H7 (cell line): ENCODE data around the gene GRM2. TPM values are rescaled to one million over a fixed set of nuclear protein-coding genes. Genes with fewer than 3 reads are reported as not detected.

Experiments used
- DNase-seq: peaks from one replicate; pipeline ENCODE4 v3.0.0; 2012
- H3K27me3 ChIP-seq: 2 replicates; pipeline ENCODE4 v1.6.0; 2011; ENCODE audit warnings: mild to moderate bottlenecking, low read length; ENCODE audit not compliant: control insufficient read depth, insufficient read depth
- H3K36me3 ChIP-seq: replicated peaks from 2 replicates; pipeline ENCODE4 v1.5.1; 2011; ENCODE audit warnings: low read length; ENCODE audit not compliant: control insufficient read depth, insufficient read depth
- H3K4me3 ChIP-seq: 2 replicates; pipeline ENCODE4 v1.5.1; 2011; ENCODE audit warnings: low read depth, mild to moderate bottlenecking, control low read depth, low read length, moderate library complexity; ENCODE audit not compliant: insufficient read depth
- total RNA-seq: library from RNA; depleted of rRNA; stranded (reverse); fragments of >200 nt; shearing (Covaris generic); gene quantifications from 2 replicates; pipeline ENCODE4 v1.2.3, GENCODE V29; 2014; rRNA removed

Gene GRM2
- total RNA-seq, result 2.4 and 3.8 TPM in 2 replicates

GRCh38 chr3:51706788-51707731, at the start of gene GRM2:
Gene GRM2, plus strand, starts transcription at chr3:51707068. Its CDS starts 1,916 bp downstream, at chr3:51708984.
- no peaks in the 10 kb centered on the region for H3K36me3 ChIP-seq
- H3K27me3 ChIP-seq, result peaks cover 22% of the 10 kb centered on the region
- peak; percentile 99 for DNase-seq
- peak within 1 kb of the TSS; percentile 66 for H3K4me3 ChIP-seq

- peaks cover 8% of the 10 kb centered on the region for H3K36me3 ChIP-seq
- no peak overlapping the region for H3K4me3 ChIP-seq
- H3K27me3 ChIP-seq, result no peaks in the 10 kb centered on the region
- DNase-seq, result no peak
These were observed 49.6 kb upstream of the GRM2 start for GRCh38 chr3:51657234-51657633.

GRCh38 chr3:51659942-51660341, 46.9 kb upstream of the GRM2 start:
- Histone ChIP-seq H3K27me3 (no peaks in the 10 kb centered on the region), H3K4me3 (no peak overlapping the region), H3K36me3 (peaks cover 11% of the 10 kb centered on the region)
- no peak for DNase-seq

GRCh38 chr3:51662456-51662855, 44.4 kb upstream of the GRM2 start:
- Histone ChIP-seq H3K36me3 (peaks cover 10% of the 10 kb centered on the region), H3K27me3 (no peaks in the 10 kb centered on the region), H3K4me3 (no peak overlapping the region)
- peak; percentile 19 for DNase-seq

GRCh38 chr3:51668756-51669155, 38.1 kb upstream of the GRM2 start:
- H3K27me3 ChIP-seq, result no peaks in the 10 kb centered on the region
- no peak overlapping the region for H3K4me3 ChIP-seq
- no peaks in the 10 kb centered on the region for H3K36me3 ChIP-seq
- no peak for DNase-seq

- H3K36me3 ChIP-seq, result no peaks in the 10 kb centered on the region
- H3K4me3 ChIP-seq, result no peak overlapping the region
- no peaks in the 10 kb centered on the region for H3K27me3 ChIP-seq
- peak; percentile 89 for DNase-seq
These were observed 37.4 kb upstream of the GRM2 start for GRCh38 chr3:51669241-51670052.

GRCh38 chr3:51670053-51670822, 36.6 kb upstream of the GRM2 start:
- DNase-seq, result no peak
- Histone ChIP-seq H3K36me3 (no peaks in the 10 kb centered on the region), H3K4me3 (peak overlapping the region; percentile 86), H3K27me3 (no peaks in the 10 kb centered on the region)

GRCh38 chr3:51670823-51671733, 35.8 kb upstream of the GRM2 start, which contains the start of gene TEX264:
Gene TEX264, plus strand, starts transcription at chr3:51671252. Its CDS starts 3,053 bp downstream, at chr3:51674305.
- H3K27me3 ChIP-seq, result no peaks in the 10 kb centered on the region
- peak within 1 kb of the TSS; percentile 86 for H3K4me3 ChIP-seq
- peak; percentile 93 for DNase-seq
- no peaks in the 10 kb centered on the region; the same call in 1 of the 2 replicates for H3K36me3 ChIP-seq

- Histone ChIP-seq H3K36me3 (no peaks in the 10 kb centered on the region; the same call in 1 of the 2 replicates), H3K4me3 (peak overlapping the region; percentile 86), H3K27me3 (no peaks in the 10 kb centered on the region)
- DNase-seq, result peak; percentile 94
These were observed 35.0 kb upstream of the GRM2 start for GRCh38 chr3:51671734-51672475.

GRCh38 chr3:51673181-51673801, 33.6 kb upstream of the GRM2 start:
- DNase-seq, result no peak
- Histone ChIP-seq H3K27me3 (no peaks in the 10 kb centered on the region), H3K4me3 (no peak overlapping the region)

GRCh38 chr3:51673802-51674654, 32.8 kb upstream of the GRM2 start:
- no peak for DNase-seq
- no peaks in the 10 kb centered on the region; the same call in 1 of the 2 replicates for H3K36me3 ChIP-seq
- no peaks in the 10 kb centered on the region for H3K27me3 ChIP-seq
- no peak overlapping the region for H3K4me3 ChIP-seq

More at GRCh38 chr3:51673181-51673801, 33.6 kb upstream of the GRM2 start:
- H3K36me3 ChIP-seq, result no peaks in the 10 kb centered on the region; the same call in 1 of the 2 replicates

- no peak for DNase-seq
- Histone ChIP-seq H3K4me3 (no peak overlapping the region), H3K27me3 (no peaks in the 10 kb centered on the region), H3K36me3 (no peaks in the 10 kb centered on the region; the same call in 1 of the 2 replicates)
These were observed 31.7 kb upstream of the GRM2 start for GRCh38 chr3:51675201-51675611.
